GM19438 (cell line): ENCODE results near the gene UBXN6.

ENCODE experiments used
- ATAC-seq: cut with Tn5 transposase; IDR thresholded peaks from one replicate; pipeline ENCODE4 v1.9.1; 2021; ENCODE audit warnings: low read depth; ENCODE audit not compliant: unreplicated experiment

Gene UBXN6

GRCh38 chr19:4456843-4457653, 546 bp downstream of the UBXN6 start:
- no peak for ATAC-seq

GRCh38 chr19:4456476-4456842, 1.1 kb downstream of the UBXN6 start:
- no peak for ATAC-seq

- no peak for ATAC-seq
Measured at GRCh38 chr19:4455719-4456475, 1.7 kb downstream of the UBXN6 start.

- ATAC-seq = no peak
Measured at GRCh38 chr19:4454747-4455718, 2.6 kb downstream of the UBXN6 start.

- ATAC-seq = no peak
Measured at GRCh38 chr19:4453232-4454179, 4.1 kb downstream of the UBXN6 start.

- ATAC-seq = no peak
Measured at GRCh38 chr19:4452230-4452990, 5.2 kb downstream of the UBXN6 start.

GRCh38 chr19:4449639-4450028, 8.0 kb downstream of the UBXN6 start:
- ATAC-seq = no peak

GRCh38 chr19:4449022-4449638, 8.5 kb downstream of the UBXN6 start:
- ATAC-seq = no peak

GRCh38 chr19:4448147-4448985, 9.2 kb downstream of the UBXN6 start:
- ATAC-seq = no peak

- no peak for ATAC-seq
Measured at GRCh38 chr19:4447327-4448146, 10.1 kb downstream of the UBXN6 start.

GRCh38 chr19:4446704-4447200, 10.8 kb downstream of the UBXN6 start:
- ATAC-seq = no peak

GRCh38 chr19:4445963-4446703, 11.5 kb downstream of the UBXN6 start:
- ATAC-seq = no peak

- no peak for ATAC-seq
Measured at GRCh38 chr19:4444765-4445741, 12.5 kb downstream of the UBXN6 start.

GRCh38 chr19:4443966-4444764, 13.4 kb downstream of the UBXN6 start:
- ATAC-seq = no peak
